ENCODE measurements around the gene ALDH3A2. TPM values are rescaled to one million over a fixed set of nuclear protein-coding genes. Genes with fewer than 3 reads are reported as not detected.

Gene ALDH3A2
- total RNA-seq, 1 donor from 2014 or later: 268 TPM

- TF ChIP-seq CTCF (IDR thresholded peaks at IDR 0.05): no peak
- no peak for TF ChIP-seq POLR2A (IDR thresholded peaks at IDR 0.05)
- TF ChIP-seq POLR2AphosphoS5 (IDR thresholded peaks at IDR 0.05; ENCODE audit: insufficient read depth in 1 of 2, low read depth in 1 of 2): no peak
- Histone ChIP-seq H3K36me3 (no peaks in the 10 kb centered on the region), H3K4me3 (no peak overlapping the region), H3K9me3 (no peaks in the 10 kb centered on the region), H3K4me1 (peaks cover 36% of the 10 kb centered on the region), H3K27ac (no peak overlapping the region), H3K27me3 (no peaks in the 10 kb centered on the region)
- intact Hi-C loops (cut with DNase I): no loop called here
- DNase-seq (ENCODE audit: extremely low spot score in 2 of 2): no peak
Observed at GRCh38 chr17:19705201-19705600, 56.6 kb downstream of the ALDH3A2 start.

- no peak overlapping the region for H3K4me3 ChIP-seq
- no peaks in the 10 kb centered on the region for H3K27me3 ChIP-seq
- no peaks in the 10 kb centered on the region for H3K9me3 ChIP-seq
- intact Hi-C loops (cut with DNase I): no loop called here
- H3K27ac ChIP-seq: no peak overlapping the region
- H3K36me3 ChIP-seq: no peaks in the 10 kb centered on the region
- DNase-seq (ENCODE audit: extremely low spot score in 2 of 2): no peak
- peaks cover 36% of the 10 kb centered on the region for H3K4me1 ChIP-seq
- TF ChIP-seq POLR2AphosphoS5 (IDR thresholded peaks at IDR 0.05; ENCODE audit: insufficient read depth in 1 of 2, low read depth in 1 of 2): no peak
- TF ChIP-seq CTCF (IDR thresholded peaks at IDR 0.05): no peak
- TF ChIP-seq POLR2A (IDR thresholded peaks at IDR 0.05): no peak
Observed at GRCh38 chr17:19705771-19706770, 57.5 kb downstream of the ALDH3A2 start.

- Histone ChIP-seq H3K27ac (no peak overlapping the region), H3K9me3 (no peaks in the 10 kb centered on the region), H3K4me3 (no peak overlapping the region), H3K4me1 (peaks cover 36% of the 10 kb centered on the region), H3K27me3 (no peaks in the 10 kb centered on the region), H3K36me3 (no peaks in the 10 kb centered on the region)
- intact Hi-C loops (cut with DNase I): no loop called here
- DNase-seq (ENCODE audit: extremely low spot score in 2 of 2): no peak
- TF ChIP-seq POLR2AphosphoS5 (IDR thresholded peaks at IDR 0.05; ENCODE audit: insufficient read depth in 1 of 2, low read depth in 1 of 2): no peak
- no peak for TF ChIP-seq POLR2A (IDR thresholded peaks at IDR 0.05)
- no peak for TF ChIP-seq CTCF (IDR thresholded peaks at IDR 0.05)
Observed at GRCh38 chr17:19706791-19707727, 58.5 kb downstream of the ALDH3A2 start.

- H3K4me1 ChIP-seq: peaks cover 31% of the 10 kb centered on the region
- no peak overlapping the region for H3K4me3 ChIP-seq
- H3K27me3 ChIP-seq: no peaks in the 10 kb centered on the region
- H3K9me3 ChIP-seq: no peaks in the 10 kb centered on the region
- no peak for DNase-seq (ENCODE audit: extremely low spot score in 2 of 2)
- no peaks in the 10 kb centered on the region for H3K36me3 ChIP-seq
- H3K27ac ChIP-seq: peak overlapping the region; percentile 36
- TF ChIP-seq CTCF (IDR thresholded peaks at IDR 0.05) (no peak), POLR2A (IDR thresholded peaks at IDR 0.05) (no peak), POLR2AphosphoS5 (IDR thresholded peaks at IDR 0.05; ENCODE audit: insufficient read depth in 1 of 2, low read depth in 1 of 2) (no peak)
- intact Hi-C loops (cut with DNase I): no loop called here
Observed at GRCh38 chr17:19707728-19708221, 59.2 kb downstream of the ALDH3A2 start.
